Esophagus squamous epithelium (tissue), 4 donors: ENCODE measurements around the gene FAM131B.

ENCODE experiments used
- POLR2A ChIP-seq, 4 donors: fragments of 450-650 bp; IDR thresholded peaks; one replicate each; pipeline ENCODE4 v1.6.1; 2017; ENCODE audit warnings: antibody characterized with exemption in 4 of 4, mild to moderate bottlenecking in 4 of 4, moderate library complexity in 3 of 4
- TF ChIP-seq, protein P1 (sequence below), 6 experiments: fragments of 450-650 bp in 4 of 6; fragments of 200-600 bp in 2 of 6; sonication (generic) in 2 of 6; IDR thresholded peaks; one replicate each; pipeline ENCODE4 v1.5.1; 2016 to 2019; ENCODE audit warnings: antibody characterized with exemption in 6 of 6, mild to moderate bottlenecking in 4 of 6, moderate library complexity in 4 of 6

DNA sequence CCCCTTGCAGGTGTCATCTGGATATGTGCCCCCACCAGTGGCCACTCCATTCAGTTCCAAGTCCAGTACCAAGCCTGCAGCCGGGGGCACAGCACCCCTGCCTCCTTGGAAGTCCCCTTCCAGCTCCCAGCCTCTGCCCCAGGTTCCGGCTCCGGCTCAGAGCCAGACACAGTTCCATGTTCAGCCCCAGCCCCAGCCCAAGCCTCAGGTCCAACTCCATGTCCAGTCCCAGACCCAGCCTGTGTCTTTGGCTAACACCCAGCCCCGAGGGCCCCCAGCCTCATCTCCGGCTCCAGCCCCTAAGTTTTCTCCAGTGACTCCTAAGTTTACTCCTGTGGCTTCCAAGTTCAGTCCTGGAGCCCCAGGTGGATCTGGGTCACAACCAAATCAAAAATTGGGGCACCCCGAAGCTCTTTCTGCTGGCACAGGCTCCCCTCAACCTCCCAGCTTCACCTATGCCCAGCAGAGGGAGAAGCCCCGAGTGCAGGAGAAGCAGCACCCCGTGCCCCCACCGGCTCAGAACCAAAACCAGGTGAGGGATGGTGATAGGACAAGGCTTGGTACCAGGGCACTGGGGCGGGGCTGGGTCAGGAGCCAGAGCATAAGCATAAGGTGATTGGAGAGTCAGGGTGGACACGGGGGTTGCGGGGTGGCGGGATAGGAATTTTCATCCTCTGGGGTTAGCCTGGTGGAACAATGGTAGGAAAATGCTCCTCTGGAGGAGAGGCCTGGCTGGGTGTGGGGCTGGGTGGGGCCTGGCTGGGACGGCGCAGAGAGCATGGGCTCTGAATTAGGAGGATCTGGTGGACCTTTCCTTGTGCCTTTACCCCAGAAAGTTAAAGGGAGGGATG is 20.5 kb upstream of the FAM131B start:
- TF ChIP-seq, protein P1, sequence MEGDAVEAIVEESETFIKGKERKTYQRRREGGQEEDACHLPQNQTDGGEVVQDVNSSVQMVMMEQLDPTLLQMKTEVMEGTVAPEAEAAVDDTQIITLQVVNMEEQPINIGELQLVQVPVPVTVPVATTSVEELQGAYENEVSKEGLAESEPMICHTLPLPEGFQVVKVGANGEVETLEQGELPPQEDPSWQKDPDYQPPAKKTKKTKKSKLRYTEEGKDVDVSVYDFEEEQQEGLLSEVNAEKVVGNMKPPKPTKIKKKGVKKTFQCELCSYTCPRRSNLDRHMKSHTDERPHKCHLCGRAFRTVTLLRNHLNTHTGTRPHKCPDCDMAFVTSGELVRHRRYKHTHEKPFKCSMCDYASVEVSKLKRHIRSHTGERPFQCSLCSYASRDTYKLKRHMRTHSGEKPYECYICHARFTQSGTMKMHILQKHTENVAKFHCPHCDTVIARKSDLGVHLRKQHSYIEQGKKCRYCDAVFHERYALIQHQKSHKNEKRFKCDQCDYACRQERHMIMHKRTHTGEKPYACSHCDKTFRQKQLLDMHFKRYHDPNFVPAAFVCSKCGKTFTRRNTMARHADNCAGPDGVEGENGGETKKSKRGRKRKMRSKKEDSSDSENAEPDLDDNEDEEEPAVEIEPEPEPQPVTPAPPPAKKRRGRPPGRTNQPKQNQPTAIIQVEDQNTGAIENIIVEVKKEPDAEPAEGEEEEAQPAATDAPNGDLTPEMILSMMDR (IDR thresholded peaks at IDR 0.05): no peak
- TF ChIP-seq POLR2A (IDR thresholded peaks at IDR 0.05): no peak
